ENCODE data around the gene BCAN. TPM values are rescaled to one million over a fixed set of nuclear protein-coding genes. Genes with fewer than 3 reads are reported as not detected.

Gene BCAN
- total and polyA plus RNA-seq, 2 of the 4 experiments (the other 2 are of a cell fraction) = 0.07 TPM; not detected in 1

DNA sequence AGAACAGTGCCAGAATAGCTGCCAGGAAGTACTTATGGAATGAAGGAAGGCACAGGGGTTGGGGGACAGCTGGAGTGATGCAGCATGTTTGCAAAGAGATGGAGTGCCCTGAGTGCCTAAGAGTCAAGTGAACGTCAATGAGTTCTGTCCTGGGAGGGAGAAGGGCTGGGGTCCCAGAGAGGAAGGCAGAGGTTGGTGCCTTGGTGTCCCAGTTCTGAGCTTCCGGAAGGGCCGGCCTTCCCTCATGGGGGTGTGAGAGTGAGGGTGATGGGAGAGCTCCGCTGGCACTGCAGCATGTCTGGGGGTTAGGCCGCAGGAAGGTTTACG, 17.7 kb downstream of the BCAN start:
- no TSS peak for BruUV-seq (replicated peaks)
- Histone ChIP-seq H3K56ac (ENCODE audit: extremely low read depth, insufficient read depth, low read length) (no peak overlapping the region), H3K4ac (ENCODE audit: low read depth, low read length) (peak overlapping the region; percentile 67), H4K5ac (ENCODE audit: low read depth, low read length) (no peak overlapping the region; the same call in 1 of the 2 replicates), H3K4me3 (ENCODE audit: insufficient read depth, low read depth, low read length) (no peak overlapping the region), H2AK5ac (ENCODE audit: low read depth, low read length) (peak overlapping the region; percentile 78), H4K20me1 (ENCODE audit: insufficient read depth, low read length) (0 out of 2 replicates have a peak, but pooled peaks cover 6% of the 10 kb centered on the region), H3K9me3 (ENCODE audit: control insufficient read depth, insufficient read depth, low read length) (no peaks in the 10 kb centered on the region), H2BK5ac (ENCODE audit: low read depth, low read length, poor library complexity, severe bottlenecking) (peak overlapping the region; percentile 28), H3K18ac (ENCODE audit: low read depth, low read length) (no peak overlapping the region), H3K4me1 (ENCODE audit: control insufficient read depth, insufficient read depth, low read length) (peaks cover 44% of the 10 kb centered on the region), H2BK20ac (ENCODE audit: low read depth, low read length) (no peak overlapping the region), H2BK15ac (ENCODE audit: low read depth, low read length) (no peak overlapping the region), H2BK120ac (ENCODE audit: low read depth, low read length) (peak overlapping the region; percentile 38; the same call in 1 of the 2 replicates), H3K4me2 (ENCODE audit: low read depth, low read length) (peak overlapping the region; percentile 37), H3K36me3 (ENCODE audit: control insufficient read depth, insufficient read depth, low read length) (no peaks in the 10 kb centered on the region), H4K8ac (ENCODE audit: low read depth in 2 of 2, low read length in 2 of 2) (peak overlapping the region in 1 of 2 experiments; percentile 72; a peak in 1 of 4 replicates), H3K14ac (replicated peaks; ENCODE audit: low read depth, low read length) (peak overlapping the region; percentile 69; the same call in 1 of the 2 replicates), H2AFZ (replicated peaks; ENCODE audit: low read length, poor library complexity) (peak overlapping the region; percentile 90), H2AK9ac (replicated peaks; ENCODE audit: low read depth, low read length, poor library complexity) (peak overlapping the region; percentile 94), H3K79me1 (ENCODE audit: low read depth in 1 of 2, low read length in 2 of 2) (peaks cover 0 to 24% of the 10 kb centered on the region in 2 experiments; a peak in 2 of 4 replicates), H3K27me3 (ENCODE audit: control insufficient read depth, insufficient read depth, low read length) (peaks cover 25% of the 10 kb centered on the region), H3K9ac (ENCODE audit: low read depth, low read length) (peak overlapping the region; percentile 21; the same call in 1 of the 2 replicates), H3K27ac (ENCODE audit: insufficient read depth, low read length) (peak overlapping the region; percentile 13), H3K23ac (ENCODE audit: low read depth, low read length) (0 out of 2 replicates have a peak overlapping the region, but pooled peaks have one; percentile 35), H4K91ac (ENCODE audit: insufficient read depth, low read depth, low read length) (no peak overlapping the region), H3K9me1 (ENCODE audit: insufficient read depth, low read length) (peaks cover 20% of the 10 kb centered on the region)
- ChIA-PET CTCF (interaction anchor here (0.6 to 1.3 kb wide), 5 partner anchors 17 to 216 kb away, joined by 3 to 25 read pairs (median 4); partner anchors contain the start of genes BCAN and NES), POLR2A (ENCODE audit: unreplicated experiment) (no interaction called here)
- dilution Hi-C loops (cut with HindIII; ENCODE audit: low sequenced_read_pairs, unreplicated experiment) (no loop called here), intact Hi-C loops (cut with micrococcal nuclease) (no loop called here), in situ Hi-C loops (cut with MboI; ENCODE audit: low sequenced_read_pairs) (loop anchor here (5.0 kb wide), 1 partner anchor 37 kb away; no protein-coding TSS in a partner anchor)
- TF ChIP-seq FOS (IDR thresholded peaks at IDR 0.05; ENCODE audit: low read depth, low read length) (no peak), MXI1 (IDR thresholded peaks at IDR 0.05; ENCODE audit: borderline replicate concordance, low read depth, low read length) (no peak), RCOR1 (IDR thresholded peaks at IDR 0.05; ENCODE audit: insufficient replicate concordance, low read length) (no peak), MAZ (IDR thresholded peaks at IDR 0.05; ENCODE audit: borderline replicate concordance, low read depth, low read length) (no peak), SMC3 (IDR thresholded peaks at IDR 0.05; ENCODE audit: low read depth, low read length) (no peak), RFX5 (IDR thresholded peaks at IDR 0.05; ENCODE audit: low read depth, low read length) (no peak), BHLHE40 (IDR thresholded peaks at IDR 0.05; ENCODE audit: low read depth, low read length) (no peak), CEBPB (IDR thresholded peaks at IDR 0.05; ENCODE audit: low read depth, low read length) (no peak)
- TF ChIP-seq, protein P1, sequence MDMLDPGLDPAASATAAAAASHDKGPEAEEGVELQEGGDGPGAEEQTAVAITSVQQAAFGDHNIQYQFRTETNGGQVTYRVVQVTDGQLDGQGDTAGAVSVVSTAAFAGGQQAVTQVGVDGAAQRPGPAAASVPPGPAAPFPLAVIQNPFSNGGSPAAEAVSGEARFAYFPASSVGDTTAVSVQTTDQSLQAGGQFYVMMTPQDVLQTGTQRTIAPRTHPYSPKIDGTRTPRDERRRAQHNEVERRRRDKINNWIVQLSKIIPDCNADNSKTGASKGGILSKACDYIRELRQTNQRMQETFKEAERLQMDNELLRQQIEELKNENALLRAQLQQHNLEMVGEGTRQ (IDR thresholded peaks at IDR 0.05; ENCODE audit: low read depth, low read length) = no peak
- 0% methylated on average over 2 of the region's 6 CpGs; no CpG with 5 or more reads in 1 of the 2 experiments for WGBS, 2 experiments (ENCODE audit: extremely low coverage in 2 of 2, insufficient read length in 1 of 2)
- DNase-seq (no peak), ATAC-seq (ENCODE audit: low read depth) (no peak)

Data from IMR-90 (cell line).